Activated effector memory CD4-positive, alpha-beta T cell treated with Interleukin-2 at 50 U/mL for 16 hours (primary cell): ENCODE measurements around the gene MEIS2.

ENCODE experiments used
- DNase-seq: peaks from one replicate; pipeline ENCODE4 v3.0.0-alpha.2; 2020

MEIS2 gene

GRCh38 chr15:36863570-36863969, 236.8 kb downstream of the MEIS2 start:
- no peak for DNase-seq

- no peak for DNase-seq
These were observed 239.6 kb downstream of the MEIS2 start for GRCh38 chr15:36860792-36861191.

- DNase-seq: no peak
These were observed 241.9 kb downstream of the MEIS2 start for GRCh38 chr15:36858423-36858822.

DNA sequence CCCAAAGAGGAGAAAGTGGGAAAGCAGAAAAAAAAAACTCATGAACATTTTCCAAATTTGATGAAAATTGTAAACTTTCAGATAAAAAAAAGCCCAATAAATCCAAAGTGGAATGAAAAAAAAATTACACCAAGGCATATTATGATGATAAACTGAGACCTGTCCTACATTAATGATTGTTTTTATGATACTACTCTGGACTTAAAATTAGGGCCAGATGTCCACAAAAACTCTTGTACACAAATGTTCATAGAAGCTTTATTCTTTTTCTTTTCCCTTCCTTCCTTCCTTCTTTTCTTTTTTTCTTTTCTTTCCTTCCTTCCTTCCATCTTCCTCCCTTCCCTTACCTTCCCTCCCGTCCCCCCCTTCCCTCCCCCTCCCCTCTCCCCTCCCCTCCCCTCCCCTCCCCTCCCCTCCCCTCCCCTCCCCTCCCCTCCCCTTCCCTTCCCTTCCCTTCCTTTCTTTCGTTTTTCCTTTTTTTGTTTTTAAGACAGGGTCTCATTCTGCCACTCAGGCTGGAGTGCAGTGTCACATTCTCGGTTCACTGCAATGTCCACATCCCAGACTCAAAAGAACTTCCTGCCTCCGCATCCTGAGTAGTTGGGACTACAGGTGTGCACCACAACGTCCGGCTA, 243.9 kb downstream of the MEIS2 start:
- no peak for DNase-seq

- DNase-seq: no peak
These were observed 249.5 kb downstream of the MEIS2 start for GRCh38 chr15:36850864-36851263.

- DNase-seq: no peak
These were observed 255.1 kb downstream of the MEIS2 start for GRCh38 chr15:36845270-36845669.

- no peak for DNase-seq
These were observed 255.8 kb downstream of the MEIS2 start for GRCh38 chr15:36844534-36844998.

GRCh38 chr15:36843822-36844221, 256.5 kb downstream of the MEIS2 start:
- DNase-seq: no peak

- no peak for DNase-seq
These were observed 259.2 kb downstream of the MEIS2 start for GRCh38 chr15:36841193-36841592.
